ENCODE data around the gene CACNA1F.
"Not testable (repeated sequence)": the region's sequence is repeated elsewhere in the genome, so short reads cannot be mapped to it uniquely, and the experiment has no call there.

Gene CACNA1F

GRCh38 chrX:49176421-49177326 lies 56.5 kb downstream of the CACNA1F start:
- no peak for DNase-seq

- no peak for DNase-seq
These were observed 57.5 kb downstream of the CACNA1F start for GRCh38 chrX:49175435-49176274.

GRCh38 chrX:49174723-49175122 lies 58.4 kb downstream of the CACNA1F start:
- DNase-seq: no peak

GRCh38 chrX:49173544-49173943 lies 59.6 kb downstream of the CACNA1F start:
- DNase-seq: not testable (repeated sequence)

- peak in 16 of 56 donors; percentile 2 to 47 (median 16) for DNase-seq
These were observed 60.8 kb downstream of the CACNA1F start for GRCh38 chrX:49172280-49172780.

- DNase-seq: peak in 4 of 56 donors; percentile 7 to 22 (median 13)
These were observed 61.3 kb downstream of the CACNA1F start, which contains the start of gene PLP2 for GRCh38 chrX:49171752-49172279. Gene PLP2 (plus strand): TSS chrX:49171898. CDS start chrX:49172001, 103 bp downstream.

GRCh38 chrX:49167740-49168108 lies 65.4 kb downstream of the CACNA1F start:
- no peak for DNase-seq

GRCh38 chrX:49166914-49167739 lies 66.0 kb downstream of the CACNA1F start:
- peak in 18 of 56 donors; percentile 2 to 51 (median 12) for DNase-seq

GRCh38 chrX:49165901-49166881 lies 66.9 kb downstream of the CACNA1F start:
- DNase-seq: peak in 51 of 56 donors; percentile 1 to 82 (median 32)

- DNase-seq: no peak
These were observed 68.4 kb downstream of the CACNA1F start for GRCh38 chrX:49164589-49165360.

- DNase-seq: peak; percentile 16 to 89 (median 78)
These were observed 69.4 kb downstream of the CACNA1F start for GRCh38 chrX:49163555-49164419.

- peak in 2 of 56 donors; percentile 2 to 4 for DNase-seq
These were observed 70.5 kb downstream of the CACNA1F start, which contains the start of gene MAGIX for GRCh38 chrX:49162620-49163019. Gene MAGIX (plus strand): TSS chrX:49162758. CDS start chrX:49162890, 132 bp downstream.

- DNase-seq: no peak
These were observed 71.5 kb downstream of the CACNA1F start for GRCh38 chrX:49161632-49162031.

- DNase-seq: no peak
These were observed 72.2 kb downstream of the CACNA1F start for GRCh38 chrX:49160908-49161307.

- DNase-seq: no peak
These were observed 75.9 kb downstream of the CACNA1F start for GRCh38 chrX:49157194-49157593.

GRCh38 chrX:49155900-49156837 lies 77.0 kb downstream of the CACNA1F start:
- peak; percentile 25 to 87 (median 71) for DNase-seq

All from amygdala (tissue), 56 donors.